Measurements from ENCODE around the gene APH1A. TPM values are rescaled to one million over a fixed set of nuclear protein-coding genes. Genes with fewer than 3 reads are reported as not detected.

APH1A gene
- total and polyA plus RNA-seq, 10 of the 15 experiments (the other 5 are each of a cell fraction or from before 2014, with no cell fraction given): 6.7 to 130 (median 87.7) TPM

- TF ChIP-seq ZNF592 (IDR thresholded peaks at IDR 0.05): no peak
- TF ChIP-seq HDAC2 (IDR thresholded peaks at IDR 0.05): no peak
- no peak for TF ChIP-seq SP1 (IDR thresholded peaks at IDR 0.05; ENCODE audit: low read depth, low read length)
- peak; percentile 33; the same call in 1 of the 2 replicates for TF ChIP-seq PKNOX1 (IDR thresholded peaks at IDR 0.05)
- TF ChIP-seq CEBPB (IDR thresholded peaks at IDR 0.05; ENCODE audit: borderline replicate concordance in 1 of 2, low read depth in 2 of 2, low read length in 2 of 2): no peak
- no peak for TF ChIP-seq EP300 (IDR thresholded peaks at IDR 0.05; ENCODE audit: borderline replicate concordance in 1 of 2, control insufficient read depth in 1 of 2, low read depth in 2 of 2, low read length in 2 of 2)
- peak; percentile 29; the same call in 1 of the 2 replicates for TF ChIP-seq TARDBP (IDR thresholded peaks at IDR 0.05; ENCODE audit: borderline replicate concordance)
- peak; percentile 97 for TF ChIP-seq GABPA (IDR thresholded peaks at IDR 0.05; ENCODE audit: low read depth)
- peak; percentile 95 for TF ChIP-seq POLR2A (IDR thresholded peaks at IDR 0.05; ENCODE audit: low read depth, low read length)
- no peak for TF ChIP-seq RBBP5 (conservative IDR thresholded peaks at IDR 0.05)
- TF ChIP-seq RAD51 (IDR thresholded peaks at IDR 0.05): no peak
- TF ChIP-seq USF1 (IDR thresholded peaks at IDR 0.05; ENCODE audit: borderline replicate concordance, extremely low read length, insufficient read depth, low read depth, low read length): no peak
- TF ChIP-seq ZBTB4 (CRISPR knock-in tag; IDR thresholded peaks at IDR 0.05): no peak
- no peak for TF ChIP-seq ZNF622 (IDR thresholded peaks at IDR 0.05)
- no peak for TF ChIP-seq CHD1 (IDR thresholded peaks at IDR 0.05; ENCODE audit: low read depth, low read length)
- no peak for TF ChIP-seq SUZ12 (IDR thresholded peaks at IDR 0.05; ENCODE audit: unreplicated experiment)
- no peak for TF ChIP-seq ATF2 (IDR thresholded peaks at IDR 0.05; ENCODE audit: low read length)
- no peak for TF ChIP-seq BACH1 (IDR thresholded peaks at IDR 0.05; ENCODE audit: borderline replicate concordance)
- peak; percentile 31; the same call in 1 of the 2 replicates for TF ChIP-seq ZNF207 (IDR thresholded peaks at IDR 0.05; ENCODE audit: borderline replicate concordance)
Observed at GRCh38 chr1:150293433-150294253, 24.8 kb upstream of the APH1A start, which contains the start of gene MRPS21 (continued).
